Left ventricle myocardium inferior (tissue), 1 donor: ENCODE results near the gene TIMP1. TPM values are rescaled to one million over a fixed set of nuclear protein-coding genes. Genes with fewer than 3 reads are reported as not detected.

Source experiments
- DNase-seq: peaks from one replicate; pipeline ENCODE4 v3.0.0-alpha.2; 2020
- H3K27ac ChIP-seq: fragments of 200-600 bp; replicated peaks from 2 replicates; pipeline ENCODE4 v1.8.0; 2021
- H3K27me3 ChIP-seq: fragments of 200-600 bp; 2 replicates; pipeline ENCODE4 v1.8.0; 2021; ENCODE audit warnings: low read depth
- H3K36me3 ChIP-seq: fragments of 200-600 bp; 2 replicates; pipeline ENCODE4 v1.8.0; 2021
- H3K4me1 ChIP-seq: fragments of 200-600 bp; 2 replicates; pipeline ENCODE4 v1.8.0; 2021
- H3K4me3 ChIP-seq: fragments of 200-600 bp; 2 replicates; pipeline ENCODE4 v1.8.0; 2021; ENCODE audit warnings: mild to moderate bottlenecking, moderate library complexity
- H3K9me3 ChIP-seq: fragments of 200-600 bp; replicated peaks from 2 replicates; pipeline ENCODE4 v1.8.0; 2021
- CTCF ChIP-seq: fragments of 200-600 bp; IDR thresholded peaks from 2 replicates; pipeline ENCODE4 v1.8.0; 2021; ENCODE audit warnings: antibody characterized with exemption, mild to moderate bottlenecking, borderline replicate concordance
- intact Hi-C: fragments of 100-400 bp; cut with micrococcal nuclease; formaldehyde crosslinking; loops from one replicate; pipeline ENCODE4 v1.11.0; 2022
- total RNA-seq: library from RNA; stranded (reverse); fragmentation: NEBNext Ultra II Directional; extraction: Animal tissue kit (Norgen Biotek cat#: 25700); gene quantifications from one replicate; pipeline ENCODE4 v1.2.1, GENCODE V29; 2021
- donor health status: DM: no; HTN: yes; CAD: no; lungs with severe emphysema.

The TIMP1 gene
- total RNA-seq, 1 donor from 2014 or later: 99.3 TPM

- Histone ChIP-seq H3K4me1 (no peaks in the 10 kb centered on the region), H3K36me3 (no peaks in the 10 kb centered on the region), H3K4me3 (no peak overlapping the region), H3K27me3 (no peaks in the 10 kb centered on the region), H3K9me3 (no peaks in the 10 kb centered on the region), H3K27ac (no peak overlapping the region)
- no peak for TF ChIP-seq CTCF
- intact Hi-C loops: no loop called here
- no peak for DNase-seq
Observed at GRCh38 chrX:47587091-47587891, 5.1 kb downstream of the TIMP1 start.

- no peak for TF ChIP-seq CTCF
- H3K4me3 ChIP-seq: no peak overlapping the region
- H3K9me3 ChIP-seq: no peaks in the 10 kb centered on the region
- DNase-seq: no peak
- no peaks in the 10 kb centered on the region for H3K27me3 ChIP-seq
- no peaks in the 10 kb centered on the region for H3K4me1 ChIP-seq
- intact Hi-C loops: no loop called here
- no peaks in the 10 kb centered on the region for H3K36me3 ChIP-seq
- H3K27ac ChIP-seq: no peak overlapping the region
Observed at GRCh38 chrX:47587906-47588735, 5.9 kb downstream of the TIMP1 start.

GRCh38 chrX:47590984-47591383 is 8.7 kb downstream of the TIMP1 start:
- intact Hi-C loops: no loop called here
- Histone ChIP-seq H3K27me3 (no peaks in the 10 kb centered on the region), H3K27ac (no peak overlapping the region), H3K4me1 (no peaks in the 10 kb centered on the region), H3K36me3 (no peaks in the 10 kb centered on the region), H3K4me3 (no peak overlapping the region), H3K9me3 (no peaks in the 10 kb centered on the region)
- no peak for TF ChIP-seq CTCF
- no peak for DNase-seq

GRCh38 chrX:47593522-47593921 is 11.3 kb downstream of the TIMP1 start:
- H3K9me3 ChIP-seq: peaks cover 19% of the 10 kb centered on the region

More at GRCh38 chrX:47593522-47593921, 11.3 kb downstream of the TIMP1 start:
- no peak overlapping the region for H3K27ac ChIP-seq
- H3K4me3 ChIP-seq: no peak overlapping the region
- no peak for TF ChIP-seq CTCF
- H3K36me3 ChIP-seq: no peaks in the 10 kb centered on the region
- no peak for DNase-seq
- H3K27me3 ChIP-seq: no peaks in the 10 kb centered on the region
- intact Hi-C loops: no loop called here
- no peaks in the 10 kb centered on the region for H3K4me1 ChIP-seq
